Neutrophil (primary cell): ENCODE data around the gene LTBP2.

Experiments
- H3K27ac ChIP-seq: fragments of 200-600 bp; sonication (generic); 2 replicates; pipeline ENCODE4 v1.5.1; 2016; ENCODE audit warnings: mild to moderate bottlenecking, moderate library complexity
- H3K27me3 ChIP-seq: fragments of 200-600 bp; sonication (generic); 2 replicates; pipeline ENCODE4 v1.6.0; 2016; ENCODE audit warnings: mild to moderate bottlenecking
- H3K36me3 ChIP-seq: fragments of 200-600 bp; sonication (generic); 2 replicates; pipeline ENCODE4 v1.5.1; 2017
- H3K4me1 ChIP-seq, 2 experiments: fragments of 200-600 bp in 1 of 2; sonication (generic) in 1 of 2; 1 replicate in 1 of 2; 2 replicates in 1 of 2; pipeline versions ENCODE4 v1.5.1 to v1.6.1; 2013 to 2016; ENCODE audit warnings: low read depth in 1 of 2, low read length in 1 of 2, mild to moderate bottlenecking in 1 of 2, moderate library complexity in 1 of 2; ENCODE audit not compliant: control insufficient read depth in 1 of 2, insufficient read depth in 1 of 2
- H3K4me3 ChIP-seq, 2 experiments: fragments of 200-600 bp in 1 of 2; sonication (generic) in 1 of 2; 1 replicate in 1 of 2; 2 replicates in 1 of 2; pipeline ENCODE4 v1.5.1; 2013 to 2016; ENCODE audit warnings: low read depth in 1 of 2, low read length in 1 of 2, mild to moderate bottlenecking in 1 of 2, moderate library complexity in 1 of 2
- H3K9me3 ChIP-seq: fragments of 200-600 bp; sonication (generic); 2 replicates; pipeline ENCODE4 v1.5.1; 2016
- CTCF ChIP-seq: fragments of 200-600 bp; sonication (generic); IDR thresholded peaks from 2 replicates; pipeline ENCODE4 v1.5.1; 2016; ENCODE audit warnings: antibody characterized with exemption

Gene LTBP2

GRCh38 chr14:74488786-74489397, 123.1 kb downstream of the LTBP2 start:
- TF ChIP-seq CTCF: no peak
- peaks cover 11 to 13% of the 10 kb centered on the region in 2 experiments for H3K4me1 ChIP-seq
- H3K4me3 ChIP-seq: no peak overlapping the region
- H3K9me3 ChIP-seq: no peaks in the 10 kb centered on the region
- peak overlapping the region; percentile 13 for H3K27ac ChIP-seq
- H3K27me3 ChIP-seq: peaks cover 11% of the 10 kb centered on the region
- peaks cover 11% of the 10 kb centered on the region for H3K36me3 ChIP-seq

GRCh38 chr14:74486164-74486563, 125.9 kb downstream of the LTBP2 start:
- no peaks in the 10 kb centered on the region for H3K27me3 ChIP-seq
- no peak for TF ChIP-seq CTCF

GRCh38 chr14:74483321-74483720, 128.7 kb downstream of the LTBP2 start:
- Histone ChIP-seq H3K27ac (no peak overlapping the region), H3K4me1 (no peaks in the 10 kb centered on the region), H3K27me3 (no peaks in the 10 kb centered on the region), H3K36me3 (peaks cover 64% of the 10 kb centered on the region), H3K4me3 (no peak overlapping the region), H3K9me3 (no peaks in the 10 kb centered on the region)
- TF ChIP-seq CTCF: no peak

More at GRCh38 chr14:74486164-74486563, 125.9 kb downstream of the LTBP2 start:
- Histone ChIP-seq H3K36me3 (peaks cover 36% of the 10 kb centered on the region), H3K4me1 (no peaks in the 10 kb centered on the region), H3K27ac (no peak overlapping the region), H3K4me3 (no peak overlapping the region), H3K9me3 (no peaks in the 10 kb centered on the region)

GRCh38 chr14:74482571-74482970, 129.5 kb downstream of the LTBP2 start:
- no peak for TF ChIP-seq CTCF
- Histone ChIP-seq H3K27me3 (no peaks in the 10 kb centered on the region), H3K36me3 (peaks cover 72% of the 10 kb centered on the region), H3K27ac (no peak overlapping the region), H3K4me3 (no peak overlapping the region), H3K9me3 (no peaks in the 10 kb centered on the region), H3K4me1 (no peaks in the 10 kb centered on the region)

- Histone ChIP-seq H3K27ac (no peak overlapping the region), H3K27me3 (no peaks in the 10 kb centered on the region), H3K4me1 (no peaks in the 10 kb centered on the region), H3K36me3 (peaks cover 79% of the 10 kb centered on the region), H3K4me3 (no peak overlapping the region), H3K9me3 (no peaks in the 10 kb centered on the region)
- no peak for TF ChIP-seq CTCF
Measured at GRCh38 chr14:74480046-74480445, 132.0 kb downstream of the LTBP2 start.
